Endothelial cell (in vitro differentiated cells): ENCODE measurements around the gene BET1L. TPM values are rescaled to one million over a fixed set of nuclear protein-coding genes. Genes with fewer than 3 reads are reported as not detected.

Experiments used
- DNase-seq: peaks from one replicate; pipeline ENCODE4 v3.0.0; 2021; ENCODE audit warnings: low spot score
- H3K27ac Mint-ChIP-seq: one replicate; pipeline ENCODE4 v1.8.0; 2021; ENCODE audit warnings: mixed read lengths, inconsistent platforms; ENCODE audit not compliant: unreplicated experiment
- H3K27me3 Mint-ChIP-seq: one replicate; pipeline ENCODE4 v1.8.0; 2021; ENCODE audit warnings: mild to moderate bottlenecking, moderate library complexity, mixed read lengths, inconsistent platforms; ENCODE audit not compliant: unreplicated experiment
- H3K36me3 Mint-ChIP-seq: one replicate; pipeline ENCODE4 v1.8.0; 2021; ENCODE audit warnings: mild to moderate bottlenecking, low read depth, mixed read lengths, inconsistent platforms; ENCODE audit not compliant: unreplicated experiment
- H3K4me1 Mint-ChIP-seq: one replicate; pipeline ENCODE4 v1.8.0; 2021; ENCODE audit warnings: mild to moderate bottlenecking, mixed read lengths, inconsistent platforms; ENCODE audit not compliant: unreplicated experiment
- H3K4me3 Mint-ChIP-seq: one replicate; pipeline ENCODE4 v1.8.0; 2021; ENCODE audit warnings: mild to moderate bottlenecking, mixed read lengths, inconsistent platforms; ENCODE audit not compliant: unreplicated experiment
- H3K9me3 Mint-ChIP-seq: one replicate; pipeline ENCODE4 v1.8.0; 2021; ENCODE audit warnings: mixed read lengths, inconsistent platforms; ENCODE audit not compliant: unreplicated experiment
- CTCF ChIP-seq: fragments of 200-600 bp; sonication (generic); IDR thresholded peaks from one replicate; pipeline ENCODE4 v1.5.0; 2021; ENCODE audit warnings: antibody characterized with exemption; ENCODE audit not compliant: unreplicated experiment
- total RNA-seq: library from RNA; stranded (reverse); fragmentation: NEBNext Ultra II Directional; extraction: Animal tissue kit (Norgen Biotek cat#: 25700); gene quantifications from one replicate; pipeline ENCODE4 v1.2.1, GENCODE V29; 2021; ENCODE audit not compliant: unreplicated experiment

BET1L gene
- total RNA-seq, 1 donor from 2014 or later: 64.4 TPM

- Mint-ChIP-seq H3K27ac (peak overlapping the region; percentile 57), H3K4me3 (peak overlapping the region; percentile 76), H3K36me3 (peaks cover 13% of the 10 kb centered on the region), H3K4me1 (peaks cover 50% of the 10 kb centered on the region), H3K27me3 (peaks cover 20% of the 10 kb centered on the region), H3K9me3 (no peaks in the 10 kb centered on the region)
- DNase-seq: no peak
- no peak for TF ChIP-seq CTCF
These were observed 3.1 kb downstream of the BET1L start for GRCh38 chr11:203945-204586.

- H3K36me3 Mint-ChIP-seq: peaks cover 13% of the 10 kb centered on the region
- H3K9me3 Mint-ChIP-seq: no peaks in the 10 kb centered on the region
- H3K27ac Mint-ChIP-seq: peak overlapping the region; percentile 98
- TF ChIP-seq CTCF: no peak
- H3K4me3 Mint-ChIP-seq: peak overlapping the region; percentile 76
- DNase-seq: no peak
- peaks cover 19% of the 10 kb centered on the region for H3K27me3 Mint-ChIP-seq
- H3K4me1 Mint-ChIP-seq: peaks cover 49% of the 10 kb centered on the region
These were observed 3.9 kb downstream of the BET1L start for GRCh38 chr11:203056-203944.

GRCh38 chr11:202490-202889 lies 4.7 kb downstream of the BET1L start:
- DNase-seq: no peak
- H3K9me3 Mint-ChIP-seq: no peaks in the 10 kb centered on the region
- H3K4me1 Mint-ChIP-seq: peaks cover 41% of the 10 kb centered on the region
- no peak for TF ChIP-seq CTCF
- peak overlapping the region; percentile 98 for H3K27ac Mint-ChIP-seq
- peak overlapping the region; percentile 13 for H3K4me3 Mint-ChIP-seq
- H3K36me3 Mint-ChIP-seq: peaks cover 10% of the 10 kb centered on the region
- peaks cover 15% of the 10 kb centered on the region for H3K27me3 Mint-ChIP-seq

DNA sequence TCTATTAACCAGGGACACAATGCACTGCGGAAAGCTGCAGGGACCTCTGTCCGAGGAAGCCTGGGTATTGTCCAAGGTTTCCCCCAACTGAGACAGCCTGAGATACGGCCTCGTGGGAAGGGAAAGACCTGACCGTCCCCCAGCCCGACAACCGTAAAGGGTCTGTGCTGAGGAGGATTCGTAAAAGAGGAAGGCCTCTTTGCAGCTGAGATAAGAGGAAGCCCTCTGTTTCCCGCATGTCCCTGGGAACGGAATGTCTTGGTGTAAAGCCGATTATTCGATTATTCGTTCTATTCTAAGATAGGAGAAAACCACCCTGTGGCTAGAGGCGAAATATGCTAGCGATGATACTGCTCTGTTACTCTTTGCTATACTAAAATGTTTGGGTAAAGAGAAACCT lies 5.2 kb downstream of the BET1L start:
- no peak for TF ChIP-seq CTCF
- Mint-ChIP-seq H3K9me3 (no peaks in the 10 kb centered on the region), H3K27me3 (peaks cover 13% of the 10 kb centered on the region), H3K4me1 (peaks cover 39% of the 10 kb centered on the region), H3K4me3 (peak overlapping the region; percentile 56), H3K36me3 (peaks cover 8% of the 10 kb centered on the region), H3K27ac (peak overlapping the region; percentile 98)
- DNase-seq: no peak
